LoVo (cell line): Measurements from ENCODE around the gene ZNF101.

Experiments used
- DNase-seq: peaks from one replicate; pipeline ENCODE4 v3.0.0-alpha.2; 2016; ENCODE audit warnings: low spot score

The ZNF101 gene

DNA sequence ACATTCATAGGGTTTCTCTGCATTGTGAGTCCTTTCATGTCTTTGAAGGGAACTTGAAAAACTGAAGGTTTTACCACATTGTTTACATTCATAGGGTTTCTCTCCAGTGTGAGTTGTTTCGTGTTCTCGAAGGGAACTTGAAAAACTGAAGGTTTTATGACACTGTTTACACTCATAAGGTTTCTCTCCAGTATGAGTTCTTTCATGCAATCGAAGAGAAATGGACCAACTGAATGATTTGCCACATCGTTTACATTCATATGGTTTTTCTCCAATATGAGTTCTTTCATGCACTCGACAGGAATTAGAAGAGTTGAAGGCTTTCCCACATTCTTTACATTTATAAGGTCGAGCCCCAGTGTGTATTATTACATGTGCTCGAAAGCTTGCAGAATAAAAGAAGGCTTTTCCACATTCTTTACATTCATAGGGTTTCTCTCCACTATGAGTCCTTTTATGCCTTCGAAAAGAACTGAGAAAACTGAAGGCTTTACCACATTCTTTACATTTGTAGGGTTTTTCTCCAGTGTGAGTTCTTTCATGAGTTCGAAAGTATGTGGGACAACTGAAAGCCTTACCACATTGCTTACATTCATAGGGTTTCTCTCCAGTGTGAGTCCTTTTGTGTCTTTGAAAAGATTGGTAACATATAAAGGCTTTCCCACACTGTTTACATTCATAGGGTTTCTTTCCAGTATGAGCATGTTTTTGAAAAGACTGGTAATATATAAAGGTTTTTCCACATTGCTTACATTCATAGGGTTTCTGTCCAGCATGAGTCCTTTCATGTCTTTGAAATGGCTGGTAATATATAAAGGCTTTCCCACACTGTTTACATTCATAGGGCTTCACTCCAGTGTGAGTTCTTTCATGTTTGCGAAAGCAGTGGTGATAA, 43.5 kb downstream of the ZNF101 start:
- DNase-seq: no peak

DNA sequence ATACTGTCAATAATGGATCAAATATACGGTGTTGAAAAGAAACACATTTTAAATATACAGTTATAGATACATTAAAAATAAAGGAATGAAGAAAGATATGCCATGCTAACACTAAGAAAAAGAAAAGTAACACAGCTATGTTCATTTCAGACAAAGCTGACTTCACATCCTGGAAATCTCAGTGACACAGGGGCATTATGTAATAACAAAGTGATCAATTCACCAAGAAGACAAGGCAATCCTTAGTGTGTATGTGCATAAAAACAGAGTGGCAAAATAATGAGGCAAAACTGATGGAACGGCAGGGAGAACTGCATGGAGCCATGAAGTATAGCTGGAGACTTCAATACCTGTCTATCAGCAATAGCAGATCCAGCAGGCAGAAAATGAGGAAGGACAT, 51.2 kb downstream of the ZNF101 start:
- no peak for DNase-seq

GRCh38 chr19:19721896-19722295, 53.3 kb downstream of the ZNF101 start:
- DNase-seq: no peak

DNA sequence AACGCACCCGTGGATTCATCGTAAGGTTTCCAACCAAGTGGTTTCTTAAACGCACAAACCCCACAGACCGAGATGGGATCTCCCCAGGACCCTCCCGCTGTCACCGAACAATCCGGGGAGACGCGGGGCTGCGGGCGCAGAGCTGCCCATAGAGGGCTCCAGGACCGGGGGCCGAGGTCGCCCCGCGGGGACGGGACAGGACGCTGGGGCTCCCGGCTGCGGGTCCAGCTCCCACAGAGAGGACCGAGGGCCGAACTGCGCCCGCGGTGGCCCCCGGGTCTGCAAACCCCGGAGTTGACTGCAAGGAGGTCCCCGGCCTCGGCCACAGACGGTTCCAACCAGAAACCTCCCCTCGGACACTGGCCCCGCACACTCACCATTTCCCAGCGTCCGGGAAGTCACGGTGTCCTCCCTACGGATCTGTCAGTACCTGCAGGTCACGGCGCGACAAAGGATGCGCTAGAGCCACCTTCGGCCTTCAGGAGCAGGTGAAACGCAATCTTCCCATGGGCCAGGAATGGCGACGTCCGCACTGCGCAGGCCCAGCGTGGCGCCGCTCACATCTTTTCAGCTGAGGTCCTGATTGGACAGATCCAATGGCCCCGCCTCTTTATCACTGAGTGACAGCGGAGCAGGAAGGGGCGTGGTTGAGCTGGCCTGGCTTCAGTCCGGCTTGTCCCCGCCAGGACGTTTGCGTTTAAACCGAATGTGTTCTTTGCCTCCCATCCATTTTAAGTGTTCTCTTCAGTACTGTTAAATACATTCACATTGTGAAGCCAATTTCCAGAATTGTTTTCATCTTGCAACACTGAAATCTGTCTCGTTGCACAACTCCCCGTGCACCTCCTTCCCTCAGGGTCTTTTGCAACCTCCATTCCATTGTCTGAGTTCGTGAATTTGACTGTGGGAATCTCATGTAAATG, 64.2 kb downstream of the ZNF101 start, which contains the start of gene ZNF14:
Gene ZNF14 (minus strand): TSS at position 534 of the 923 bp plus-strand sequence. CDS start 154 bp downstream, at position 380.
- peak; percentile 96 for DNase-seq
